Smooth muscle cell (in vitro differentiated cells): ENCODE measurements around the gene DTHD1. TPM values are rescaled to one million over a fixed set of nuclear protein-coding genes. Genes with fewer than 3 reads are reported as not detected.

Source experiments
- DNase-seq: peaks from one replicate; lab custom pipeline; 2025; ENCODE audit not compliant: unreplicated experiment; lab: John Stamatoyannopoulos, UW
- H2AFZ ChIP-seq: fragments of 200-600 bp; sonication (generic); 2 replicates; pipeline ENCODE4 v1.6.0; 2016; ENCODE audit warnings: antibody characterized with exemption, low read depth, mild to moderate bottlenecking
- H3F3A ChIP-seq: fragments of 200-600 bp; sonication (generic); 2 replicates; pipeline ENCODE4 v1.6.0; 2017; ENCODE audit warnings: antibody characterized with exemption, low read depth
- H3K27ac ChIP-seq: fragments of 200-600 bp; sonication (generic); 2 replicates; pipeline ENCODE4 v1.5.1; 2016; ENCODE audit warnings: low read depth, mild to moderate bottlenecking
- H3K27me3 ChIP-seq: fragments of 200-600 bp; sonication (generic); 2 replicates; pipeline ENCODE4 v1.6.1; 2016; ENCODE audit warnings: low read depth, mild to moderate bottlenecking
- H3K36me3 ChIP-seq: fragments of 200-600 bp; sonication (generic); 2 replicates; pipeline ENCODE4 v1.5.1; 2016; ENCODE audit warnings: low read depth
- H3K4me1 ChIP-seq: fragments of 200-600 bp; sonication (generic); 2 replicates; pipeline ENCODE4 v1.5.1; 2016; ENCODE audit warnings: low read depth
- H3K4me2 ChIP-seq: fragments of 200-600 bp; sonication (generic); 2 replicates; pipeline ENCODE4 v1.6.0; 2016; ENCODE audit warnings: mild to moderate bottlenecking
- H3K4me3 ChIP-seq: fragments of 200-600 bp; sonication (generic); 2 replicates; pipeline ENCODE4 v1.5.1; 2016; ENCODE audit warnings: mild to moderate bottlenecking
- H3K79me2 ChIP-seq: fragments of 200-600 bp; sonication (generic); 2 replicates; pipeline ENCODE4 v1.6.0; 2016; ENCODE audit warnings: low read depth, mild to moderate bottlenecking
- H3K9ac ChIP-seq: fragments of 200-600 bp; sonication (generic); 2 replicates; pipeline ENCODE4 v1.6.0; 2016; ENCODE audit warnings: low read depth
- H3K9me3 ChIP-seq: fragments of 200-600 bp; sonication (generic); replicated peaks from 2 replicates; pipeline ENCODE4 v1.5.1; 2016; ENCODE audit warnings: low read depth
- H4K20me1 ChIP-seq: fragments of 200-600 bp; sonication (generic); 2 replicates; pipeline ENCODE4 v1.6.0; 2016; ENCODE audit warnings: low read depth
- CTCF ChIP-seq: fragments of 200-600 bp; sonication (generic); IDR thresholded peaks from 2 replicates; pipeline ENCODE4 v1.5.1; 2017; ENCODE audit warnings: borderline replicate concordance, mild to moderate bottlenecking, antibody characterized with exemption; ENCODE audit not compliant: insufficient read depth, poor library complexity, severe bottlenecking
- WGBS: methylation state at CpG from one replicate; pipeline ENCODE4 v1.1.7; 2016; ENCODE audit warnings: low lambda C conversion rate; 5-methylcytosine and 5-hydroxymethylcytosine counted together
- polyA plus RNA-seq: library from polyadenylated mRNA; unstranded; fragments of >200 nt; fragmentation: Nextera tagmentation; extraction: Ambion mirVana; gene quantifications from 2 replicates; pipeline ENCODE4 v1.2.1, GENCODE V29; 2016
- total RNA-seq: library from RNA; depleted of rRNA; stranded (reverse); fragments of >200 nt; gene quantifications from 2 replicates; pipeline ENCODE4 v1.2.3, GENCODE V29; 2014

The DTHD1 gene
- total and polyA plus RNA-seq, 2 experiments from 2014 or later = not detected

- no peak overlapping the region for H3K4me2 ChIP-seq
Observed at GRCh38 chr4:36385951-36386571, 104.6 kb downstream of the DTHD1 start.

GRCh38 chr4:36386691-36387090 is 105.3 kb downstream of the DTHD1 start:
- Histone ChIP-seq H3F3A (peaks cover 2% of the 10 kb centered on the region), H3K79me2 (no peaks in the 10 kb centered on the region), H3K4me1 (peaks cover 5% of the 10 kb centered on the region), H3K4me3 (no peak overlapping the region), H3K27me3 (no peaks in the 10 kb centered on the region), H4K20me1 (no peaks in the 10 kb centered on the region), H3K9me3 (no peaks in the 10 kb centered on the region), H2AFZ (no peak overlapping the region), H3K36me3 (no peaks in the 10 kb centered on the region), H3K9ac (no peak overlapping the region), H3K4me2 (no peak overlapping the region), H3K27ac (no peak overlapping the region)
- peak; percentile 21 for TF ChIP-seq CTCF
- DNase-seq = no peak

More at GRCh38 chr4:36385951-36386571, 104.6 kb downstream of the DTHD1 start:
- H3K9ac ChIP-seq = no peak overlapping the region
- 81% methylated on average over 5 of the region's 5 CpGs for WGBS
- no peak overlapping the region for H3K27ac ChIP-seq
- no peaks in the 10 kb centered on the region for H3K79me2 ChIP-seq
- H2AFZ ChIP-seq = no peak overlapping the region
- no peaks in the 10 kb centered on the region for H3K9me3 ChIP-seq
- no peaks in the 10 kb centered on the region for H3F3A ChIP-seq
- no peaks in the 10 kb centered on the region for H3K27me3 ChIP-seq
- no peaks in the 10 kb centered on the region for H3K36me3 ChIP-seq
- peaks cover 5% of the 10 kb centered on the region for H3K4me1 ChIP-seq
- H3K4me3 ChIP-seq = no peak overlapping the region
- no peaks in the 10 kb centered on the region for H4K20me1 ChIP-seq
- no peak for TF ChIP-seq CTCF
- no peak for DNase-seq

- no peaks in the 10 kb centered on the region for H3K27me3 ChIP-seq
- H3K9me3 ChIP-seq = no peaks in the 10 kb centered on the region
- WGBS = 29% methylated on average over 5 of the region's 5 CpGs
- H3K36me3 ChIP-seq = no peaks in the 10 kb centered on the region
- H3K4me2 ChIP-seq = no peak overlapping the region
- no peaks in the 10 kb centered on the region for H3K79me2 ChIP-seq
- H3K27ac ChIP-seq = no peak overlapping the region
- no peak overlapping the region for H2AFZ ChIP-seq
- no peaks in the 10 kb centered on the region for H4K20me1 ChIP-seq
- peaks cover 13% of the 10 kb centered on the region for H3F3A ChIP-seq
- no peak for TF ChIP-seq CTCF
- peaks cover 5% of the 10 kb centered on the region for H3K4me1 ChIP-seq
- no peak for DNase-seq
- no peak overlapping the region for H3K9ac ChIP-seq
- H3K4me3 ChIP-seq = no peak overlapping the region
Observed at GRCh38 chr4:36388710-36389109, 107.3 kb downstream of the DTHD1 start.

- peak overlapping the region; percentile 39 for H2AFZ ChIP-seq
- no peaks in the 10 kb centered on the region for H3K79me2 ChIP-seq
- DNase-seq = no peak
- no peaks in the 10 kb centered on the region for H3K27me3 ChIP-seq
- no peak for TF ChIP-seq CTCF
- H3K27ac ChIP-seq = peak overlapping the region; percentile 51
- WGBS = 32% methylated on average over 2 of the region's 2 CpGs
- no peak overlapping the region for H3K4me3 ChIP-seq
- H4K20me1 ChIP-seq = no peaks in the 10 kb centered on the region
- peaks cover 5% of the 10 kb centered on the region for H3K4me1 ChIP-seq
- peak overlapping the region; percentile 65 for H3K4me2 ChIP-seq
- H3K9me3 ChIP-seq = no peaks in the 10 kb centered on the region
- no peak overlapping the region for H3K9ac ChIP-seq
- H3K36me3 ChIP-seq = no peaks in the 10 kb centered on the region
- H3F3A ChIP-seq = peaks cover 13% of the 10 kb centered on the region
Observed at GRCh38 chr4:36391411-36391810, 110.0 kb downstream of the DTHD1 start.
